H9 (cell line): ENCODE measurements around the gene DTX4. TPM values are rescaled to one million over a fixed set of nuclear protein-coding genes. Genes with fewer than 3 reads are reported as not detected.

Experiments used
- DNase-seq: peaks from one replicate; pipeline ENCODE4 v3.0.0-alpha.2; 2017
- H2AFZ ChIP-seq: one replicate; pipeline ENCODE4 v1.6.1; 2013; ENCODE audit warnings: mild to moderate bottlenecking, low read length, control low read depth, moderate library complexity
- H2AK5ac ChIP-seq: 2 replicates; pipeline ENCODE4 v1.6.1; 2013; ENCODE audit warnings: low read length, control low read depth, mixed read lengths; ENCODE audit not compliant: insufficient read length
- H2BK120ac ChIP-seq: one replicate; pipeline ENCODE4 v1.6.1; 2013; ENCODE audit warnings: low read depth, mild to moderate bottlenecking, low read length, control low read depth, inconsistent platforms; ENCODE audit not compliant: poor library complexity, severe bottlenecking
- H2BK12ac ChIP-seq: 2 replicates; pipeline ENCODE4 v1.6.1; 2013; ENCODE audit warnings: low read length, control low read depth, mixed read lengths, low read depth; ENCODE audit not compliant: insufficient read length
- H2BK15ac ChIP-seq: 2 replicates; pipeline ENCODE4 v1.6.1; 2013; ENCODE audit warnings: low read depth, low read length, control low read depth
- H2BK20ac ChIP-seq: one replicate; pipeline ENCODE4 v1.6.1; 2013; ENCODE audit warnings: low read depth, mild to moderate bottlenecking, low read length, control low read depth, inconsistent platforms; ENCODE audit not compliant: poor library complexity, severe bottlenecking
- H2BK5ac ChIP-seq: 2 replicates; pipeline ENCODE4 v1.6.1; 2013; ENCODE audit warnings: low read length, control low read depth, mixed read lengths; ENCODE audit not compliant: insufficient read length
- H3K14ac ChIP-seq: 2 replicates; pipeline ENCODE4 v1.6.1; 2013; ENCODE audit warnings: low read length, control low read depth; ENCODE audit not compliant: insufficient read depth
- H3K18ac ChIP-seq: 2 replicates; pipeline ENCODE4 v1.6.1; 2013; ENCODE audit warnings: low read depth, mild to moderate bottlenecking, mixed read lengths, low read length, control low read depth; ENCODE audit not compliant: insufficient read length
- H3K23ac ChIP-seq: 2 replicates; pipeline ENCODE4 v1.6.1; 2013; ENCODE audit warnings: low read length, control low read depth, mixed read lengths, low read depth; ENCODE audit not compliant: insufficient read length
- H3K23me2 ChIP-seq: 2 replicates; pipeline ENCODE4 v1.6.1; 2013; ENCODE audit warnings: low read depth, mild to moderate bottlenecking, mixed read lengths, low read length, control low read depth; ENCODE audit not compliant: insufficient read length, poor library complexity, severe bottlenecking
- H3K27ac ChIP-seq: 2 replicates; pipeline ENCODE4 v1.5.1; 2013; ENCODE audit warnings: low read length, control low read depth, mixed read lengths, low read depth; ENCODE audit not compliant: insufficient read length
- H3K27me3 ChIP-seq: 2 replicates; pipeline ENCODE4 v1.6.1; 2013; ENCODE audit warnings: low read length, control low read depth, inconsistent platforms; ENCODE audit not compliant: insufficient read depth
- H3K4ac ChIP-seq: 2 replicates; pipeline ENCODE4 v1.6.1; 2013; ENCODE audit warnings: low read depth, mild to moderate bottlenecking, control low read depth, inconsistent platforms, low read length, moderate library complexity
- H3K4me1 ChIP-seq: 2 replicates; pipeline ENCODE4 v1.6.1; 2013; ENCODE audit warnings: low read length, control low read depth, inconsistent platforms; ENCODE audit not compliant: insufficient read depth
- H3K4me2 ChIP-seq: 2 replicates; pipeline ENCODE4 v1.6.1; 2013; ENCODE audit warnings: low read length, control low read depth, mixed read lengths; ENCODE audit not compliant: insufficient read length, insufficient read depth
- H3K56ac ChIP-seq: 2 replicates; pipeline ENCODE4 v1.6.1; 2013; ENCODE audit warnings: low read depth, mild to moderate bottlenecking, mixed read lengths, low read length, control low read depth; ENCODE audit not compliant: insufficient read length
- H3K79me1 ChIP-seq: 2 replicates; pipeline ENCODE4 v1.6.1; 2013; ENCODE audit warnings: low read depth, mild to moderate bottlenecking, moderate library complexity, low read length, control low read depth, inconsistent platforms; ENCODE audit not compliant: insufficient read depth, poor library complexity, severe bottlenecking
- H3K79me2 ChIP-seq: 2 replicates; pipeline ENCODE4 v1.6.1; 2013; ENCODE audit warnings: low read length, control low read depth, inconsistent platforms; ENCODE audit not compliant: insufficient read depth
- H3K9ac ChIP-seq: 2 replicates; pipeline ENCODE4 v1.6.1; 2013; ENCODE audit warnings: low read length, control low read depth, mixed read lengths; ENCODE audit not compliant: insufficient read length; ENCODE audit errors: extremely low read depth
- H3K9me3 ChIP-seq: one replicate; pipeline ENCODE4 v1.6.1; 2013; ENCODE audit warnings: low read depth, low read length, inconsistent platforms; ENCODE audit not compliant: control insufficient read depth
- H3T11ph ChIP-seq: one replicate; pipeline ENCODE4 v1.6.1; 2013; ENCODE audit warnings: mild to moderate bottlenecking, low read length, control low read depth, inconsistent platforms
- H4K20me1 ChIP-seq: one replicate; pipeline ENCODE4 v1.6.1; 2013; ENCODE audit not compliant: control insufficient read depth, insufficient read length, insufficient read depth
- H4K5ac ChIP-seq: 2 replicates; pipeline ENCODE4 v1.6.1; 2013; ENCODE audit warnings: low read depth, mild to moderate bottlenecking, mixed read lengths, low read length, control low read depth; ENCODE audit not compliant: insufficient read length
- H4K8ac ChIP-seq: replicated peaks from 2 replicates; pipeline ENCODE4 v1.6.1; 2013; ENCODE audit warnings: low read length, control low read depth, mixed read lengths, low read depth; ENCODE audit not compliant: insufficient read length
- H4K91ac ChIP-seq: 2 replicates; pipeline ENCODE4 v1.6.1; 2013; ENCODE audit warnings: low read depth, mild to moderate bottlenecking, moderate library complexity, mixed read lengths, low read length, control low read depth; ENCODE audit not compliant: insufficient read length
- H3K27ac Mint-ChIP-seq, 3 experiments: 2 replicates in 2 of 3; 3 replicates in 1 of 3; pipeline ENCODE4 v1.8.0; 2020 to 2021; ENCODE audit warnings: mixed read lengths in 3 of 3, mild to moderate bottlenecking in 1 of 3, moderate library complexity in 1 of 3
- H3K27me3 Mint-ChIP-seq: 2 replicates; pipeline ENCODE4 v1.8.0; 2021; ENCODE audit warnings: low read depth, mild to moderate bottlenecking, moderate library complexity, mixed read lengths
- H3K36me3 Mint-ChIP-seq, 3 experiments: 2 replicates in 2 of 3; 3 replicates in 1 of 3; pipeline ENCODE4 v1.8.0; 2020 to 2021; ENCODE audit warnings: low read depth in 3 of 3, mixed read lengths in 3 of 3; ENCODE audit not compliant: insufficient read depth in 1 of 3
- H3K4me1 Mint-ChIP-seq, 2 experiments: 2 replicates each; pipeline ENCODE4 v1.8.0; 2020; ENCODE audit warnings: mixed read lengths in 2 of 2
- H3K4me3 Mint-ChIP-seq, 2 experiments: 2 replicates in 1 of 2; 3 replicates in 1 of 2; pipeline ENCODE4 v1.8.0; 2020 to 2021; ENCODE audit warnings: mild to moderate bottlenecking in 2 of 2, mixed read lengths in 2 of 2, moderate library complexity in 1 of 2
- H3K9me3 Mint-ChIP-seq, 2 experiments: 2 replicates in 1 of 2; 3 replicates in 1 of 2; pipeline ENCODE4 v1.8.0; 2020; ENCODE audit warnings: mild to moderate bottlenecking in 2 of 2, mixed read lengths in 2 of 2, moderate library complexity in 1 of 2
- CTCF ChIP-seq: fragments of 200-600 bp; sonication (generic); conservative IDR thresholded peaks from 3 replicates; pipeline ENCODE4 v1.8.0; 2021; ENCODE audit warnings: antibody characterized with exemption, mild to moderate bottlenecking
- WGBS: extraction: QIAGEN DNeasy Blood & Tissue Kit; methylation state at CpG from one replicate; pipeline ENCODE4 v1.1.7; 2013; ENCODE audit warnings: missing lambda C conversion rate, low lambda C conversion rate, mixed read lengths; ENCODE audit not compliant: insufficient read length; ENCODE audit errors: extremely low coverage; 5-methylcytosine and 5-hydroxymethylcytosine counted together
- total RNA-seq: library from RNA; stranded (reverse); gene quantifications from 2 replicates; pipeline ENCODE4 v1.2.1, GENCODE V29; 2021

Gene DTX4
- total RNA-seq, 1 experiment from 2014 or later: 13.0 TPM

- Histone ChIP-seq H2BK5ac (no peak overlapping the region), H3K4me2 (no peak overlapping the region), H3K4ac (no peak overlapping the region), H2BK15ac (no peak overlapping the region), H2AFZ (no peak overlapping the region), H2BK20ac (no peak overlapping the region), H3K23me2 (no peaks in the 10 kb centered on the region), H3K27ac (no peak overlapping the region), H3K4me1 (no peaks in the 10 kb centered on the region), H3K56ac (no peak overlapping the region), H2BK12ac (no peak overlapping the region), H3K27me3 (no peaks in the 10 kb centered on the region), H3K79me2 (no peaks in the 10 kb centered on the region), H3K18ac (no peak overlapping the region), H2AK5ac (no peak overlapping the region), H3K23ac (no peak overlapping the region), H3T11ph (no peak overlapping the region), H3K9ac (no peak overlapping the region), H3K79me1 (no peaks in the 10 kb centered on the region), H4K20me1 (no peaks in the 10 kb centered on the region), H2BK120ac (no peak overlapping the region), H3K14ac (no peak overlapping the region), H4K91ac (no peak overlapping the region), H4K5ac (no peak overlapping the region), H3K9me3 (no peaks in the 10 kb centered on the region), H4K8ac (no peak overlapping the region)
- peaks cover 6 to 14% of the 10 kb centered on the region in 2 experiments for H3K4me1 Mint-ChIP-seq
- WGBS: no CpG with 5 or more reads among the region's 7 CpGs
- DNase-seq: no peak
- H3K36me3 Mint-ChIP-seq: peaks cover 15 to 31% (median 18%) of the 10 kb centered on the region in 3 experiments
- H3K27me3 Mint-ChIP-seq: no peaks in the 10 kb centered on the region
- TF ChIP-seq CTCF: no peak
- peak overlapping the region in 1 of 3 experiments; percentile 65; a peak in 1 of 7 replicates for H3K27ac Mint-ChIP-seq
- H3K4me3 Mint-ChIP-seq: no peak overlapping the region
- no peaks in the 10 kb centered on the region for H3K9me3 Mint-ChIP-seq
Observed at GRCh38 chr11:59205648-59206047, 33.7 kb downstream of the DTX4 start.
